Activated CD4-positive, alpha-beta T cell treated with anti-CD3 and anti-CD28 coated beads for 4 hours (primary cell): Measurements from ENCODE around the gene MAFG.
"Not testable (repeated sequence)": the region's sequence is repeated elsewhere in the genome, so short reads cannot be mapped to it uniquely, and the experiment has no call there.

ENCODE experiments used
- DNase-seq, 2 donors: peaks; one replicate each; pipeline ENCODE4 v3.0.0-alpha.2; 2020

MAFG gene

DNA sequence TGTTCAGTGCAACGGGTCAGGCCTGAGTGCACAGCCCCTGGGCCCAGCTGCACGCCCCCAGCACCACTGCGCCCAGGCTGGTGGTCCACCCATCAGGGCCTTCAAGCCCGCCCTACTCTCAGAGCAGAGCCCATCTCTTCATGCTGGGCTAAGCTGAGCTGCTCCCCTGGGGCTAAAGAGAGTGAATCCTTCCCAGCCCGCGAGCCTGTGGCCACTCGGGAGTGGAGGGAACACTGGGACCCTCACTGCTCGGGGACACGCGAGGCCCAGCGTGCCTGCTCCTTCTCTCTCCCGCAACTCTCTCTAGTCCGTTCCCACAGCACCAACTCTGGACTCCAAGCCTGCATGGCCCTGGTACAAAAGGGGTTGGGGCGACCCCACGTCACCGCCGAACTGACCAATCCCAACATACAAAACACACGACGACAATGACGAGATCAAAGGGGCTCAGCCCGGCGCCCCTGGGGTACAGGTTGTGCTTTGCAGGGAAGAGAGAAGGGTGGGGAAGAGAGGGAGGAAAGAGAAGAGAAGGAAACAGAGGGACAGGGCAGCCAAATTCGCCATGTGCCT, 5.5 kb downstream of the MAFG start:
- no peak for DNase-seq

DNA sequence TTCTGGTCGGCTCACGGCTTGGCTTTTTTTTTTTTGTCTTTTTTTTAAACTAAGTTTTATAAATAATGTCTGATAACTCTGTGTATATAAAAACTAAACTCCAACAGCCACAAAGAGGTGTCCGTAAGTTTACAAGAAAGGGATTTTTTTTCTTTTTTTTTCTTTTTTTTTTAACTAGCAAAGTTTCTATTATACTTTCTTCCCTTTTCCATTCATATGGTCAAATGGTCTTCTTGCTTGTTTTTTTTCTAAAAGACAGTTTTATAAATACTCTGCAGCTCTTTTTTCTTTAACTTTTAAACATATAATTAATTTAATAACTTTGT, 6.0 kb downstream of the MAFG start:
- DNase-seq, result no peak

DNA sequence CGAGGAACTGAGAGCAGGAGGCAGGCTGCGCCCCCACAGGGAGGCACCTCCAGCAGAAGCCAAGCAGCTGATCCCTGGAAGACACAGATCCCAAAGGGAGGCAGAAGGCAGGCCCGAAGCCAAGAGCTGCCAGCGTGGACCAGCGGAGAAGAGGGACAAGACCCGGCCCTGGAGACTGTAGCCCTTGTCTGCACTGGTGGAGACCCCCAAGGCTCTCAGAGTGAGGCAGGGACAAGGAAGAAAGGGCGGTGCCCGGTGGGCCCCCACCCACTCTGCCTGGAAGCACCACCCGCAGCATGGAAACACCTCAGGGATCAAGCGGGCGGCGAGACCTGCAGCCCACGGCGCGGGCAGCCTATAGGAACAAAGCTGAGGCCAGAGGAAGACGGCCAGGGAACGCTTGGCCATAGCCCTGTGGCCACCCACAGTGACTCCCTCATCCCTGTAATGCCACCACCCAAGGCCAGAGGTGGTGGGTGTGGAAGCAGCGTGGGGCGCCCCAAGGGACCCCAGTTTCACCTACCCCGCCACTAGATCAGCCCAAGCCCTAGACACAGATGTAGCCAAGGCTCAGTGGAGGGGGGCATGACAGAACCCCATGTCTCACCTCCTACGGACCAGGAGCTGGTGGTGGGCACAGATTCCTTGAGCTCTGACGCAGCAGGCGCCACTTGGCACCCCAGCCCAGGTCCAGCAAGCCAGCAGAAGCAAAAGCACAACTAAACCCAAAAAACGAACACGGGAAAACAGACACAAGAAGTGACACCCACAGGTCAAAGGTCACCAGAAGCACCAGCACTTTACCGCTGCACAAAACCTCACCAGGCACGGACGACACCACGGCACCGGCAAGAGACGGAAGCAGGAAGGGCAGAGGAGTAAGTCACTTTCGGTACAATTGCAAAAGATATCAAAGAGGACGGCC, 6.7 kb downstream of the MAFG start:
- DNase-seq, result no peak

DNA sequence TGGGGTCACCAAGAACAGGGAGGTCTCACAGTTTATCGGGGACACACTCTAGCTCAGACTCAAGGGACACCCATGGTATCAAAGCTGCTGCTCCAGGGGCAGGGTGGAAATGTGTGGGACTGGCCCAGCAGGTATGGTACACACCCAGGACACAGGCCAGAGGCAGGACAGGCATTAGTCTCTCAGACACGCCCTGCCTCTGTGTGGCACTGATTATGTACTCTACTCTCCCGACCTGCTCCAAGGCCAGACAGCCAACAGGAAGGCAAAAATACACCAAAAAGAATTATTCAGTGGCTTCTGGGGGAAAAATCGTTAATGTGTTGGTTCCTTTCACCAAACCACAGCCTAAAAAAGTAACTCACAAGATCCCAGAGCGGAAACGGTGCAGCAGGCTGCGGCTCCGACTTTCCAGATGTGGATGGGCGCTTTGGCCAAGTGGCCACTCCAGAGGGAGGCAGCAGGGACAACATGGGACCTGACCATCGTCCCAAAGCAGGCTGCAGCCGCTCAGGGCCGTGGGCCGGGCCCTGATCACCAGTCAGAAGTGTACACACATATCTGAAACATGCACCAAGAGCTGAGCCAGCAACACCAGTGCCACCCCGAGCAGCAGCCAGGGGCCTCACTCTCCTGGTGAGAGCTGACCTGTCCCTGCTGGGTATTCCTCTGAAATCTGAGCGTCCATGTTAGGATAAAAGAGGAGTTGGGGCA, 8.5 kb downstream of the MAFG start:
- no peak for DNase-seq

DNA sequence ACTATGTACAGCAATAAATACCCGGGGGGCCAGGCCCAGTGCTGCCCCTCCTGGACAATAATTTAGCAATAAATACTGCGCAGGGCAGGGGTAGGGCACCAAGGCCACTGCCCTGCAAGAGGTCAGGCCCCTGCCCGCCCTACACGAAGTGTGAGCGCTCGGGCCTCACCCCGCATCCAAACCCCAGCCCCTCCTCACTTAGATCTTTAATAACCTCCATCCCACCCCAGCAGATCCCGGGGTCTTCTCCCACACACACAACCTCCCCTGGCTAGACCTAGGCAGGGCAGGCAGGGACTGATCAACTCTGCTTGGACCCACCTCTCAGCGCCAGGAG, 9.2 kb downstream of the MAFG start:
- DNase-seq, result not testable (repeated sequence)

DNA sequence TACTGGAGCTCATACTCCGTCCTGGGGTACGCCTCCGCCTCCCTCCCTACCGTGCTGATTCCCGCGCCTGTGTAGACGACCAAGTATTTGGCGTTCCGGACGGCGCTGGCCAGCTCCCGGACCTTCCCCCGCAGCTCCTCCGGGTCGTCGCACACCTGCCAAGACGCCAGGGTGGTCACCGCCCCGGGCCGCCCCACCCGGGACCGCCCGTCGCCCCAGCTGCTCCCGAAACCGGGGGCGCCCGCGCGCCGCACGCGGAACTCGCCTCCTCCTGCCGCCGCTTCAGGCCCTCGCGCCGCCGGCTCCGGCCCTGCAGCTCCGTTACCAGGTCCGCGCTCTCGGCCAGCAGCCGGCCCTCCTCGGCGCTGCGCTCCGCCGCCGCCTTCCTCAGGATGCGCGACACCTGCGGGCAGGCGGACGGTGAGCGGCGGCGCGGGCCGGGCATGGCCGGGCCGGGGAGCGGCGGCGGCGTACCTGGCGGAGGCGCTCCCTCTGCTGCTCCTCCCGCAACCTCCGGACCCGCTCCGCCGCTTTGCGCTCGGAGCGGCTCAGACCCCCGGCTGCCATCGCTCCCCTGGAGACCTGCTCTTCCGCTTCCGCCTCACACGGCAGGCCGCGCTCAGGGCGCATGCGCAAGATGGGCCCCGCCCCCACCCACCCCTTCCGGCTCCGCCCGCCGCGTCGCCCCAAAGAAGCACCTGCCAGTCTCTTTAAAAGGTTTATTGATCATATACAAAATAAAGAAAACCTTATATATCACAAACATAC, 9.8 kb downstream of the MAFG start, which contains the start of gene SIRT7:
Gene SIRT7 (minus strand): TSS at position 612 of the 768 bp plus-strand sequence. CDS start 45 bp downstream, at position 567.
- DNase-seq, result peak; percentile 77 to 81

DNA sequence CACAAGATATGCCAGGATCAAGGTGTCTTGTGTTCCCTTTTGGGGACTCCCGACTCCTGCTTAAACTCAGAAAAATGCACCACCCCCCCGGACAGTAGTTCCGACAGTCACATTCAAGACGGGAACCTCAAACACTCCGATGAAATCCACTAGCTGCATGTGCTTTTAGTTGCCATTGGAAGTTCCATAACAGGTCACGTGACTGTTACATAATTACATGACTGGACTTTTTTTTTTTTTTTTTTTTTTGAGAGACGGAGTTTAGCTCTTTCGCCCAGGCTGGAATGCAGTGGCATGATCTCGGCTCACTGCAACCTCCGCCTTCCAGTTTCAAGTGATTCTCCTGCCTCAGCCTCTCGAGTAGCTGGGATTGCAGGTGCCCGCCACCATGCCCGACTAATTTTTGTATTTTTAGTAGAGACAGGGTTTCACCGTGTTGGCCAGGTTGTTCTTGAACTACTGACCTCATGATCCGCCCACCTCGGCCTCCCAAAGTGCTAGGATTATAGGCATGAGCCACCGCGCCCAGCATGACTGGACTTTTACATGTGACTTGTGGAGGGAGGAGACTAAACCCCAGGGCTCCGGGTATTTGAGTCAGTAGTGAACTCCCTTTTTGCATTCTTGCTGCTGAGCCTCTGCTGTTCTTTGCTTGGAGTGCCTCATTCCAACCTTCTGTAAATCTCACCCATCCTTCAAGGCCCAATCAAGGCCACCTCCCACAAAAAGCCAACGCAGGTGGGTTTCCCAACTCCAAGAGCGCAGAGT, 11.1 kb downstream of the MAFG start:
- DNase-seq, result no peak

DNA sequence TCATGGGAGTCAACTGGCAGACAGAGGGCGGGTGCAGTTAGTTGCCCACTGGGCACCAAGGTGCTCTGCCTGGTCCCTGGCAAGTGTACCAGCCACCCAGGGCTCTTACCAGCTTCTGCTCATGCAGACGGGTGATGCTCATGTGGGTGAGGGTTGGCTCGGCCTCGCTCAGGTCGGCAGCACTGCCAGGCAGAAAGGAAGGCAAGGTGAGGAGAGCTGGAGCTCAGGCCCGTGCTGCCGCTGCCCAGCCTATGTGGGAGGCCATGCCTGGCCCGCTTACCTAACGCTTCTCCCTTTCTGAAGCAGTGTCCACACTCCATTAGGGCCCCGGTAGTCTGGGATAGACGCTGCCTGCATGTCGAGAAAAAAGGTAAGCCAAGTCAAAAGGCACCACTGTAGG, 12.2 kb downstream of the MAFG start:
- no peak for DNase-seq

DNA sequence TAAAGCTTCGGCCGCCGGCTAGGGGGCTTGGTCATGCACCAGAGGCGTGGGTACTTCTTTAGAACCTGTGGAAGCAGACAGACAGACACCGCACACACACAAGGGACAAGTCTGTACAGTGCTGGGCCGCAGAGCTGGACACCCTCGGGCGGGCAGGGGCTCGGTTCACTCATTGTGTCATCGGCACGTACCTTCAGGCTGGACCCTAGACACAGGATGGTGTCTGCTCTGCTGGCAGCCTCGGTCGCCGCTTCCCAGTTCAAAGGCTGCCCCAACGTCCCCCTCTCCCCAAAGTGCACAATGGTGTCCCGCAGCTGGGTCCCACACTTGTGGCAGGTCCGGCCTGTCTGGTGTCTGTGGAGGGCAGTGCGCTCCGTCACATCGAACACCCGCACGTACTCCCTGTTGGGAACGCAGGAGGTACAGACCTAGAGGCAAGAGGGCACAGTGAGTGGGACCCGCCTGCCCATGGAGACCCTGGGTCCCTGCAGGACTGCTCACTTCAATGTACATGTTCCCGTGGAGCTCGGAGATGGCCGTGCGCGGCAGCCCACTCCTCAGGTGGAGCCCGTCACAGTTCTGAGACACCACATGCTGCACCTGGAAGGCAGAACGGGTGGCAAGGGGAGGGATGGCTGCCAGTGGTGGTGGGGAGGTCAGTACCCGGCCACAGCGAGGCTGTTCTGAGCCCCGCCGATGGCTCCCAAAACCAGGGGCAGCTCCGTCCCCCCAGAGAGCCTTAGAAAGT, 13.3 kb downstream of the MAFG start:
- no peak for DNase-seq

DNA sequence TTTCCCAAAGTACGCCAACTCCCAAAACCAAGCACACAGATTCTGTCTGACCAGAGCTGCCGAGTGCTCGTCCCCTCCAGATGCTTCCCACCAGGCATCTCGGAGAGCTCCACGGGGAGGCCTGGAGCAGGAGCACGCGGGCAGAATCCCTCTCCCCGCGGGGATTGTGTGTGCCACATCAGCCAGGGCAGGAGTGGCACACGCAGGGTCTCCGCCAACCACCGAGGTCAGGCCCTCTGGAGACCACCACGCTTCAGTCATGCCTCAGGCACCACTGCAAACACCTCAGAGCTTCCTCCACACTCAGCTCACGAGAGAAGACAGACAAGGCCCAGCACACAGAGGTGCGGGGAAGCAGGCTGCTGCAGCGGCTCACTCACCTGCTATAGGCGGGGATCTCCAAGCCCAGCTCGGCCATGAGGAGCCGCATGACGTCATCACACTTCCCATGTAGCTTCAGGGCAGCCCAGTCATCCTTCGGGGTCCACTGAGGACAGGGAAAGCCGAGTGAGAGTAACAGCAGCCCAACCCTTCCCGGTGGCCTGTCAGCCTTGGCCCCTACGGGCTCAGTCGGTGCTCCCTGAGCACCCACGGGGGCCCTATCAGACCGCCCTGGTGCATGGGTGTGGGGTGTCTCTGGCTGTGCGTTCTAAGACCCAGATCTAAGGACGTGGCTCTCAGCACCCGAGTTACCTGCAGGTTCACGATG, 14.0 kb downstream of the MAFG start:
- no peak for DNase-seq

DNA sequence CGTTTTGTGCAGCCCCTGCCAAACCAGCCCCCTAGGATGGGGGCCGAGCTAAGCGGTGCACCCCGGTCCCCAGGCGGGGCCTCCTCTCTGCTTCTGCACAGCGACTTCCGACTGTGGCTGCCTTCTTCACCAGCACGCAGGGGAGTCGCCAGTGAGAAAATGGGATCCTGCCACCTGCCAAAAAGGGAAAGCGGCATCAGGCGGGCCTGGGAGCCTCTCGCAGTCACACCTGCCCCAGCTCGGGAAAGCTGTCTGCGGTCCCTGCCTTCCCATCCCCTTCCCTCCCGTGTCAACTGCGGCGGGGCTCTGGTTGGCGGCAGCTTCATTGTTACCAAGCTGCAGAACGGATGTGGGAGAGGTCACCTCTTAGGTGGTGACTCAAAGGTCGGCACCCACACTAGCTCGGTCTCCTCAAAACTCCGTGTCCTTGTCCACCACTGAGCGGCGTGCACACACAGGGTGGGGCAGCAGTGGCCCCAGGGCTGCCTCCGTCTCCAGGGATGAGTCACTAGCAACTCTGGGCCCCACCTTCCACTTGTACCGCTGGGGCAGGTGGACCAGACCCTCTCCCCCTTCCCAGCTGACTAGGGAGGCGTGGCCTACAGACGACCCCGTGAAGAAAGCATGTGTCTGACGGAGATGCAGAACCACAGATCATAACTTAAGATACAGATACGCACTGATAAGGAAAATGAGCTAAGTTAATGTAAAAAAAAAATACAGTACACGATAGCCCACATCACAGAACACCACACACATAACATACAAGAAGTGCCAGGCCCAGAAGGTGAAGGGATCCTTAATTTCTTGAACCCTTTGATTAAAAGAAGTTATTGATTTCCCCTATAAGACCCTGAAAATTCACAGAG, 14.9 kb downstream of the MAFG start:
- DNase-seq, result no peak

DNA sequence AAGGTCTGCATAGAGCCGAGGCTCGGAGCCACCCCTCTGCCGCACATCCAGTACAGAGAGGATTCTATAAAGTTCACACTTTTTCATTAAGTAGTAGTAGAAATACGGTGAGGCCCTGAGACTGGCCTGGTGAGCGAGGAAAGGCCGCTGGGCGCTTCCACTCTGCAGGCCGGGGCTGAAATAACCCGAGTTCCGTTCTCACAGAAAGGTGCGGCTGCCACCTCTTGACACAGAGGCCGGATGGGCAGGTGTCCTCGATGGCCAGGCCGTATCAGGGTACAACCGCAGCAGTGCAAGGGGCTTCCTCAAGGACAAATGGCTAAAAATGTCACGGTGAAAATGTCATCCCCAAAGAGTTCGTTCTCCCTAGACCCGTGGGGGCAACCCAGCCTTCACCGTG, 15.6 kb downstream of the MAFG start:
- no peak for DNase-seq

DNA sequence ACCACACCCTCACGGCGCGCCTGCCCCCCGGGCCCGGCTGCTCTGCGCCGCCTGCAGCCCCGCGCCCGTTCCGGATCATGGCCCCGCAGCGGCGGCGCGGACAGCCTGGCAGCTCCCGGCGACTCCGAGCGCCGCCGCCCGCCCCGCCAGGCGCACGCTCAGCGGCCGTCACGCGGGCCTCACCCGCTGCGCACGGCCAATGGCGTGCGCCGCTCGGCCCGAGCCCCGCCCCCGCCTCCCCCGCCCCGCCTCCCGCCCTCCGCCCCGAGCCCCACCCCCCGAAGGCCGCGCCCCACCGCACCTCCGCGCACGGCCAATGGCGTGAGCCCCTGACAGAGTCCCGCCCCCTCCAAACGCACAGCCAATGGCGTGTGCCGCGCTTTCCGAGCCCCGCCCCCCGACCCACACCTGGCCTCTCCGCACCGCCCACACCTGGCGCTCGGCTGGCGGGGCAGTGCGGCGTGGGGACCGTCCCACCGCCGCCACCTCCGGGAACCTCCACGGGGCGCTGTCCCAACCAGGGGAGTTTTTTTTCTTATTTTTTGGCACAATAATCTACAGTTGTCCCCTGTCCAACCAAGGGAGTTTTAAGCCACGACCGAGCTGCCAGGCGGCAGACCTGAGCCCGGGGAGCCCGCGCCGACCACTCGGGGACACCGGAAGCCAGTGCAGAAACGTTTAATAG, 16.1 kb downstream of the MAFG start, which contains the start of gene PCYT2:
Gene PCYT2 (minus strand): TSS at position 123 of the 685 bp plus-strand sequence. CDS start 44 bp downstream, at position 79.
- peak; percentile 94 to 97 for DNase-seq

DNA sequence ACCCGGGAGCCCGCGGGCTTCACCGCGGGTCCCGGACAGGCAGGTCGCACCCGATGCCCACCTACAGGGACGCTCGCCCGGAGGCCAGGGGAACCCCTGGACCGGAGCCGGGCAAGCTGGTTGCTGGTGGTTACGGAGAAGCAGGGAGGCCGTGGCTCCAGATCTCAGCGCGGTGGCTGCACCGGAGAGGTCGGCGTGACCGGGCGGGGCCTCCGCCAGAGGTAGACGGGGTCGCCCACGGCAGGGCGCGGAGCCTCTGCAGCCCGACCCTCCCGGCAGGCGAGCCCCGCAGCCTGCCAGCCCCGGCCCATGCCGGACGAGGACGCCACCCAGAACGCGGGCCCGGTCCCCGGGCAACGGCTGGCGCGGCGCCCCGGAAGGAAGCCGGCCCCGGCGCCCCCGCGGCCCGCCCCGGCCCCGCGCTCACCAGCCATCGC, 16.7 kb downstream of the MAFG start:
- DNase-seq, result peak in 1 of 2 donors; percentile 33

DNA sequence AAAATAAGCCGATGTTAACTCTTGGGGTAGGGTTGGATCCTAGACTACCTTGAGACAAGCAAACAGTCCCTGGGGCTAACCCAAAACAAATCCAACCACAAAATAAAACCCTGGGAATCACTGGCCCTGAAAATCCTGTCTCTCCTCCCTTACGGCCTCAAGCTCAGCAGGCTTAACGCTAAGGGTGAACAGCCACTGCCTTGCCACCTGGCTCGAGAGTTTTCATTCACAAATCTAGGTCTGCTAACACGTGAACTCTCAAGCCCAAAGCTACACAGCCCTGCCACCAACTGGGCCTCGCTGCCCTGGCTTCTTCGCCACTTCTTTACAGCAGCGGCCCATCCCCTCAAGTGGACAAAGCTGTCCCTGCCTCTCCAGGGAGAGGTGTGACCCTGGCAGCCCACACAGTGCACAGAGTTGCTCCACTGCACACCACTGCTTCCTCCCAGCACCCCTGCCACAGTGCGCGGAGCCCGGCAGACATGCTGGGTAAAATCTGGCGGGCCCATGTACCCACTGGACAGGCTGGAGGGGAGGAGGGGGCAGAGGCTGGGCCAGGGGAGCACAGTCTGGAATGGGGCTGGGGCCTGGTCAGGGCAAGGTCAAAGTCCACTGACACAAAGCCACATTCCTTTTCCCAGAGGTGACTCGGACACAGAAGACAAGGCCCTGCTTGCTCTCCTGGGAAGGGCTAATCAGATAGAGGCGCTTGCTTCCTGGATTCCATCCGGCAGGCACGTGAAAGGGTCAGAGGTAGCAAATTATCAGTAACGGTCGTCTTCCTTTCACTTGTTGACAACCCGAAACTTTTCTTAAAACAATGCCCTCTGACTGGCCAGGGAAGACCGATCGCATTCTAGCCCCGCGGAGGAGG, 17.3 kb downstream of the MAFG start:
- DNase-seq, result no peak

DNA sequence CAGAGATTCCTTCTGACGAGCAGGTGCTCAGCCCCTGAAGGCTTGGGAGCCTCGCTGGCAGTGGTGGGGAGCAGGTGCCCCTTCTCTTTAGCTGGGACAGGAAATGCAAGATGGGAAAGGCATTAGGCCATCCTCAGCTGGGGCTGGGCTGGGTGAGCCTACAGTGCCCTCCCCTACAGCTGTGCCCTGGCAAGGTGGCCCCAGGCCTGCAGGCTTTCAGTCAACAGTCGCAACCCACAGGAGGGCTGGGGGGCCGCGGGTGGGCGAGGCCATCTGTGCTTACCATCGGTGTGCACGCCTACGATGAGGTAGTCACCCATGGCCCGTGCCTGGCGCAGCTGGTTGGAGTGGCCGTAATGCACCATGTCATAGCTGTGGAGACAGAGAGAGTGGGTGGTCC, 18.3 kb downstream of the MAFG start:
- no peak for DNase-seq

DNA sequence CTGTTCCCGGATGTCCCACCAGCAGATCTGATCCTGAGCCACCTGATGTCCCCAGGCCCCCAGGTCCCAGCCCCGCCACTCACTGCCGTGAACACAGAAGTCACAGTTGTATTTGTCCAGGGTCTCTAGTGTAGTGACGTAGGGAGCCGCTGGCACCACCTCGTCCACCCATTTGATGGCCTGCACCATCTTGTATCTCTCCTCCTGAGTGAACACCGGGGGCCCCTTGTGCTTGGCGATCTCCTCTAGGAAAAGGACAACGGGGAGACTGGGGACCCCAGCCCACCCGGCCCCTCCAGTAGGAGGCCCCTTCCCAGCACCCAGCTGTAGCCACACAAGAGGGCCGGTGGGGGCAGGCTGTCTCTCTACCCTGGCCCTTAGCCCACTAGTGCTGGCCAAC, 18.7 kb downstream of the MAFG start:
- no peak for DNase-seq
